ENCODE data around the gene BRSK1.
A peak's percentile ranks its signal among the peaks of the same experiment; 100 is the strongest.

BRSK1 gene

GRCh38 chr19:55341171-55341588 lies 57.4 kb downstream of the BRSK1 start:
- H3K27ac ChIP-seq, result peak overlapping the region; percentile 88
- no peak for TF ChIP-seq CTCF (conservative IDR thresholded peaks at IDR 0.05)
- no peak for TF ChIP-seq ZFX (IDR thresholded peaks at IDR 0.05)

GRCh38 chr19:55341595-55342531 lies 58.1 kb downstream of the BRSK1 start:
- no peak for TF ChIP-seq CTCF (conservative IDR thresholded peaks at IDR 0.05)
- TF ChIP-seq ZFX (IDR thresholded peaks at IDR 0.05), result no peak
- H3K27ac ChIP-seq, result peak overlapping the region; percentile 88; the same call in 1 of the 2 replicates

DNA sequence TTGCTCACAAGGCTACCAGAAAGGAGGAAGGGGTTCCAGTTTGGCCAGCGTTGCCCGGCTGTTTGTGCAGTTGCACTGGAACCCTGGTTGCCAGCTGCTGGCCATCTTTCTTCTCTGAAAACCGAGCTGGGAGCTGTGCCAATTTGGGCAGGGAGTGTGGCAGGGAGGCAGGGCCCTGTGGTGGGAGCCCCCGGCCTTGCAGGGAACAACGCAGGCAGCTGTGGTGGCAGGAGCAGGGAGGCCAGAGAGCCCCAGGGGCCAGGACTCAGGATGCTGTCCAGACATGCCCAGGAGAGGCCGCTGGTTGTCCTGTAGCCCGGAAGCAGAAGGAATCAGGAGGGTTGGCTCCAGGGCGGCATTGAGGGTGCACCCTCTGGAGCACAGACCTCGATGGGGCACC lies 60.6 kb downstream of the BRSK1 start:
- H3K27ac ChIP-seq, result no peak overlapping the region
- no peak for TF ChIP-seq ZFX (IDR thresholded peaks at IDR 0.05)
- no peak for TF ChIP-seq CTCF (conservative IDR thresholded peaks at IDR 0.05)

DNA sequence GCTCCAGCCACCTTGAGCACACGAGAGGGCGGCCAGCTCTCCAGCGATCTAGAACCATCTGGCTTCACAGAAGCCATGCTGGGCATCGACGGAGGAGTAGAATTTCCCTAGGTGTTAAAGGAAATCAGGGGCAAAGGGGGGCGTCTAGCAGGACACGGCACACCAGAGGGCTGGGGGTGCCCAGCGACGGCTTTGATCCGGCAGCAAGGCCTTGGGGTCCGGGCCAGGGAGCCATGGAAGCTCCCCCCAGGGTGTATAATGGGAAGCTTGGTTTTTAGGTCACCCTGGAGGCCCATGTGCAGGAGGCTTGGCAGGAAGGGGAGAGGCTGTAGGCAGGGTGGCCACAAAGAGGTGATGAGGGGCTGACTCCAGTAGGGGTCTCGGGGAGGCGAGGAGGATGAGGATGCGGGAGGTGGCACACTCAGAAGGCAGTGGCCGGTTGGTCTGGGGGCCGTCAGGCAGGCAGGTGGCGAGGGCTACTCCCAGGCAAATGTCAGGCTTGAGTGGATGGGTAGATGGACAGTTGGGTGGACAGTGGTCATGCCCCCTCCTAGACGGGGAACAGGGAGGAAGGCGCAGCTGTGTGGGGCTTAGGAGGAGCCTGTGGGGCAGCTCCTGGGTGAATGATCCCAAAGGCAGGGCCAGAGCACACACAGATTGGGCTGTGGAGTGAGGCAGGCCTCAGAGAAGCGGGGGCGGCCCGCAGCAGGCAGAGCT lies 61.5 kb downstream of the BRSK1 start:
- H3K27ac ChIP-seq, result no peak overlapping the region
- TF ChIP-seq ZFX (IDR thresholded peaks at IDR 0.05) (no peak), CTCF (conservative IDR thresholded peaks at IDR 0.05) (no peak)

GRCh38 chr19:55345818-55346724 lies 62.3 kb downstream of the BRSK1 start:
- no peak for TF ChIP-seq ZFX (IDR thresholded peaks at IDR 0.05)
- no peak for TF ChIP-seq CTCF (conservative IDR thresholded peaks at IDR 0.05)
- no peak overlapping the region for H3K27ac ChIP-seq

GRCh38 chr19:55346725-55347441 lies 63.1 kb downstream of the BRSK1 start:
- H3K27ac ChIP-seq, result no peak overlapping the region

More at GRCh38 chr19:55346725-55347441, 63.1 kb downstream of the BRSK1 start:
- no peak for TF ChIP-seq CTCF (conservative IDR thresholded peaks at IDR 0.05)
- TF ChIP-seq ZFX (IDR thresholded peaks at IDR 0.05), result no peak

Measured in C4-2B (cell line).